ENCODE measurements around the gene IGFN1. TPM values are rescaled to one million over a fixed set of nuclear protein-coding genes. Genes with fewer than 3 reads are reported as not detected.

IGFN1 gene
- total and polyA plus RNA-seq, 3 donors from 2014 or later: 8.2 to 16.4 (median 12.5) TPM

DNA sequence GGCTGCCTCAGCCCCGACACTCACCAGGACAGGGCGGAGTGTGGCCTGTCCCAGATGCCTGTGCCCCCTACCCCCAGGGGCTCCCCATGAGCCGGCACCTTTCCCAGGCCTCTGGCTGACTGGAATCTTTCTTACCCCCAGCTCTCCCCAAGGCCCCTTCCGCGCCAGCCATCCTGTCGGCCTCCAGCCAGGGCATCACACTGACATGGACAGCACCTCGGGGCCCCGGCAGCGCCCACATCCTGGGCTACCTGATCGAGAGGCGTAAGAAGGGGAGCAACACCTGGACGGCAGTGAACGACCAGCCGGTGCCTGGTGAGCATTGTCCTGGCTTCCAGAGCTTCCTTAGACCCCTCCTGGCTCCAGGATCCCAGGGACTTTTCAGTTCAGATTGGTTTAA lies 26.5 kb downstream of the IGFN1 start:
- WGBS, 2 donors: 89% methylated on average over 14 of the region's 14 CpGs; no CpG with 5 or more reads in 1 of the 2 donors

DNA sequence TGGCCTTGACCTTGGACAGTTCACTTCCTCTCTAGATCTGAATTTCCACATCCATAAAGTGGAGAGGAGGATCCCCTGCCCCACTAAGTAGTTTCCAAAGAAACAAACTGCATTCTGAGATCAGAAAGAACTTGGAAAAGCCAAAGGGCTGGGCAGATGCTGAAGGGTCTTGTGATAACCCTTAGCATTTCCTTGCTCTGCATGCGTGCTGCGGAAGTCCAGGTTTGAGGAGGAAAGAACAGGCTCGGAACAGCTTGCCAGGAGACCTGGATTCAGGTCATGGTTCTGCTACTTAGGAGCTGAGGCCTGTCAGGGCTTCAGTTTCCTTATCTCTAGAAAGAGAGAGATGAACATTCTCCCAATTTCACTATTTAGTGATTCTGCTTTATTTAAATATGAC lies 27.2 kb downstream of the IGFN1 start:
- TF ChIP-seq, protein P1, sequence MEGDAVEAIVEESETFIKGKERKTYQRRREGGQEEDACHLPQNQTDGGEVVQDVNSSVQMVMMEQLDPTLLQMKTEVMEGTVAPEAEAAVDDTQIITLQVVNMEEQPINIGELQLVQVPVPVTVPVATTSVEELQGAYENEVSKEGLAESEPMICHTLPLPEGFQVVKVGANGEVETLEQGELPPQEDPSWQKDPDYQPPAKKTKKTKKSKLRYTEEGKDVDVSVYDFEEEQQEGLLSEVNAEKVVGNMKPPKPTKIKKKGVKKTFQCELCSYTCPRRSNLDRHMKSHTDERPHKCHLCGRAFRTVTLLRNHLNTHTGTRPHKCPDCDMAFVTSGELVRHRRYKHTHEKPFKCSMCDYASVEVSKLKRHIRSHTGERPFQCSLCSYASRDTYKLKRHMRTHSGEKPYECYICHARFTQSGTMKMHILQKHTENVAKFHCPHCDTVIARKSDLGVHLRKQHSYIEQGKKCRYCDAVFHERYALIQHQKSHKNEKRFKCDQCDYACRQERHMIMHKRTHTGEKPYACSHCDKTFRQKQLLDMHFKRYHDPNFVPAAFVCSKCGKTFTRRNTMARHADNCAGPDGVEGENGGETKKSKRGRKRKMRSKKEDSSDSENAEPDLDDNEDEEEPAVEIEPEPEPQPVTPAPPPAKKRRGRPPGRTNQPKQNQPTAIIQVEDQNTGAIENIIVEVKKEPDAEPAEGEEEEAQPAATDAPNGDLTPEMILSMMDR (IDR thresholded peaks at IDR 0.05): no peak
- TF ChIP-seq POLR2A (IDR thresholded peaks at IDR 0.05): no peak
- 38 to 46% methylated on average over 3 of the region's 3 CpGs for WGBS, 2 donors
- DNase-seq: no peak
- Histone ChIP-seq H3K27ac (no peak overlapping the region), H3K4me3 (no peak overlapping the region), H3K36me3 (ENCODE audit: low read depth, missing control alignments) (no peaks in the 10 kb centered on the region), H3K4me1 (peaks cover 6% of the 10 kb centered on the region), H3K9me3 (no peaks in the 10 kb centered on the region), H3K27me3 (no peaks in the 10 kb centered on the region)
- intact Hi-C loops (cut with DNase I; ENCODE audit: low total_unique reads): no loop called here

More for the DNA sequence above, 26.5 kb downstream of the IGFN1 start:
- no peak for TF ChIP-seq POLR2A (IDR thresholded peaks at IDR 0.05)
- TF ChIP-seq, protein P1 (IDR thresholded peaks at IDR 0.05): no peak
- Histone ChIP-seq H3K9me3 (no peaks in the 10 kb centered on the region), H3K27ac (no peak overlapping the region), H3K36me3 (ENCODE audit: low read depth, missing control alignments) (no peaks in the 10 kb centered on the region), H3K27me3 (no peaks in the 10 kb centered on the region), H3K4me1 (peaks cover 6% of the 10 kb centered on the region), H3K4me3 (no peak overlapping the region)
- intact Hi-C loops (cut with DNase I; ENCODE audit: low total_unique reads): no loop called here
- no peak for DNase-seq

DNA sequence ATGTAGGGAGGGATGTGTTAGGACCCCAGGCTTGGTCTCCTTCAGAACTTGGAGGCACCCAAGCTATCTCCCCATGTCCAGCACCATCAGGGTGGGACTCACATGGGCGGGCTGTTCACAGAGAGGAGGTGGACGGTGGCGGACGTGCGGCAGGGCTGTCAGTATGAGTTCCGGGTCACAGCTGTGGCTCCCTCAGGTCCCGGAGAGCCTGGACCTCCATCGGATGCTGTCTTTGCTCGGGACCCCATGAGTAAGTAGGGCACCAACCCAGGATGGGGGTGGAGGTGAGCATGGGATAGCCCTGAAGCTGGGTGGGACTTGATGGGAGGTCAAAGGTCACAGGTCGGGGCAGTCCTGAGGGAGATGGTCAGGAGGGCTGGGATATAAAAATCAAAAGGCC lies 27.8 kb downstream of the IGFN1 start:
- DNase-seq: no peak
- intact Hi-C loops (cut with DNase I; ENCODE audit: low total_unique reads): no loop called here

DNA sequence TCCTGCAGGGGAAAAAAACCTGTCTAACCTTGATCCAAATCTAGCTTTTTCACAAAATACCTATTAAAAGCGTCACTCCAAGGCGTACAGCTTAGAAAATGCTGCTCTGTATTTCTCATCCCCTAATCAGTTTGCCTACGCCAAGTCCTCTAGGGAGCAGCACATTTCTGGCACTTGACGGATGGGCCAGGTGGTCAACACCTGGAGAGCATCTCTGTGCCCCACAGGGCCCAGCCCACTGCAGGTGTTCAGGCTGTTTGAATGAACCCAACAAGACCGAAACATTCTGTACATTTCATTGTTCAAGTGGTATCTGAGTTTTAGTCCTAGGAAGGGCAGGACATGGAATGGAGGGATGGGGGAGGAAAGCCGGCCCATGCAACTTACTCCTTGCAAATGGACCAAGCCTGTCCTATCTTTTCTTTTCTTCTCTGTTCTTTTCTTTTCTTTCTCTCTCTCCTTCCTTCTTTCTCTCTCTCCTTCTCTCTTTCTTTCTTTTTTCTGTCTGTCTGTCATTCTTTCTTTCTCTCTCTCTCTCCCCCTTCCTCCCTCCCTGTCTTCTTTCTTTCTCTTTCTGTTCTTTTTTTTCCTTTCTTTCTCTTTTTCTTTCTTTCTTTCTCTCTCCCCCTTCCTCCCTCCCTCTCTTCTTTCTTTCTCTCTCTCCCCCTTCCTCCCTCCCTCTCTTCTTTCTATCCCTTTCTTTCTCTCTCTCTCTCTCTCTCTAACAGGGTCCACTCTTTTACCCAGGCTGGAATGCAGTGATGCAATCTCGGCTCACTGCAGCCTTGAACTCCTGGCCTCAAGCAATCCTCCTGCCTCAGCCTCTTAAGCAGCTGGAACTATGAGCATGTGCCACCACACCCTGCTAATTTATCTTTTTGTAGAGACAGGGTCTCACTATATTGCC lies 29.1 kb downstream of the IGFN1 start:
- Histone ChIP-seq H3K36me3 (ENCODE audit: low read depth, missing control alignments) (no peaks in the 10 kb centered on the region), H3K4me3 (no peak overlapping the region), H3K4me1 (peaks cover 6% of the 10 kb centered on the region), H3K27ac (no peak overlapping the region), H3K9me3 (no peaks in the 10 kb centered on the region), H3K27me3 (no peaks in the 10 kb centered on the region)
- no peak for TF ChIP-seq POLR2A (IDR thresholded peaks at IDR 0.05)
- TF ChIP-seq, protein P1 (IDR thresholded peaks at IDR 0.05): no peak
- intact Hi-C loops (cut with DNase I; ENCODE audit: low total_unique reads): no loop called here
- no peak for DNase-seq
- WGBS, 2 donors: 84 to 87% methylated on average over 7 of the region's 7 CpGs

More for the DNA sequence above, 27.8 kb downstream of the IGFN1 start:
- Histone ChIP-seq H3K4me3 (no peak overlapping the region), H3K36me3 (ENCODE audit: low read depth, missing control alignments) (no peaks in the 10 kb centered on the region), H3K27ac (no peak overlapping the region), H3K27me3 (no peaks in the 10 kb centered on the region), H3K9me3 (no peaks in the 10 kb centered on the region), H3K4me1 (peaks cover 6% of the 10 kb centered on the region)
- TF ChIP-seq, protein P1 (IDR thresholded peaks at IDR 0.05): no peak
- no peak for TF ChIP-seq POLR2A (IDR thresholded peaks at IDR 0.05)
- WGBS, 2 donors: 93 to 94% methylated on average over 7 to 10 of the region's 10 CpGs

DNA sequence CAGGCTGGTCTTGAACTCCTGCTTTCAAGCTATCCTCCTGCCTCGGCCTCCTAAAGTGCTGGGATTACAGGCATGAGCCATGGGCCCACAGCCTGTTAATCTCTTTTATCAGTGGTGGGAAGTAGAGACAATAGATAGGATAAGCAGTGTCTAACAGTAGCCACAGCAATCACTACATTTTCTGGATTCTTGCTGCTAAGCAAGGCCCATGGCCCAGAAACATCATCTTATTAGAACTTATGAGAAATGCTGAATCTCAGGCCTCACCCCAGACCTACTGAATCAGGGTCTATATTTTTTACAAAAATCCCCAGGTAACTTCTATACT lies 29.7 kb downstream of the IGFN1 start:
- TF ChIP-seq POLR2A (IDR thresholded peaks at IDR 0.05): no peak
- TF ChIP-seq, protein P1 (IDR thresholded peaks at IDR 0.05): no peak
- Histone ChIP-seq H3K27me3 (no peaks in the 10 kb centered on the region), H3K4me1 (peaks cover 6% of the 10 kb centered on the region), H3K9me3 (no peaks in the 10 kb centered on the region), H3K27ac (no peak overlapping the region), H3K36me3 (ENCODE audit: low read depth, missing control alignments) (no peaks in the 10 kb centered on the region), H3K4me3 (no peak overlapping the region)
- 83 to 97% methylated on average over 1 of the region's 1 CpG for WGBS, 2 donors
- intact Hi-C loops (cut with DNase I; ENCODE audit: low total_unique reads): no loop called here
- DNase-seq: no peak
